Activated naive CD8-positive, alpha-beta T cell treated with anti-CD3 and anti-CD28 coated beads, Interleukin-2, amount 10 ng/mL, durations not matched to agents 7 days and 5 days (primary cell): Measurements from ENCODE around the gene DYNLT4. TPM values are rescaled to one million over a fixed set of nuclear protein-coding genes. Genes with fewer than 3 reads are reported as not detected.
A peak's percentile ranks its signal among the peaks of the same experiment; 100 is the strongest.
"Not testable (repeated sequence)": the region's sequence is repeated elsewhere in the genome, so short reads cannot be mapped to it uniquely, and the experiment has no call there.

Experiments
- ATAC-seq: fragments of 150-1000 bp; cut with Tn5 transposase; one replicate; pipeline ENCODE4 v1.10.0; 2021; ENCODE audit warnings: low read depth, moderate library complexity
- POLR2A ChIA-PET: fragments of 350-600 bp; sonication (Branson Sonifier 250); formaldehyde crosslinking; loops from one replicate; lab custom pipeline; 2021; ENCODE audit warnings: antibody characterized with exemption; lab: Charles Lee
- DNase-seq: peaks from one replicate; pipeline ENCODE4 v3.0.0; 2021
- H3K27ac Mint-ChIP-seq: one replicate; pipeline ENCODE4 v1.8.0; 2022; ENCODE audit warnings: mild to moderate bottlenecking, mixed read lengths
- H3K27me3 Mint-ChIP-seq: one replicate; pipeline ENCODE4 v1.8.0; 2022; ENCODE audit warnings: mild to moderate bottlenecking, moderate library complexity, mixed read lengths
- H3K36me3 Mint-ChIP-seq: one replicate; pipeline ENCODE4 v1.8.0; 2021; ENCODE audit warnings: mild to moderate bottlenecking, mixed read lengths
- H3K4me1 Mint-ChIP-seq: one replicate; pipeline ENCODE4 v1.8.0; 2021; ENCODE audit warnings: mixed read lengths
- H3K4me3 Mint-ChIP-seq: one replicate; pipeline ENCODE4 v1.8.0; 2022; ENCODE audit warnings: mild to moderate bottlenecking, moderate library complexity, mixed read lengths
- H3K9me3 Mint-ChIP-seq: one replicate; pipeline ENCODE4 v1.8.0; 2021; ENCODE audit warnings: mixed read lengths
- total RNA-seq, 2 experiments: library from RNA; stranded (reverse); gene quantifications; one replicate each; pipeline ENCODE4 v1.2.3, GENCODE V29; 2021

Gene DYNLT4
- total RNA-seq, 2 experiments from 2014 or later, result 0.43 to 0.97 TPM

DNA sequence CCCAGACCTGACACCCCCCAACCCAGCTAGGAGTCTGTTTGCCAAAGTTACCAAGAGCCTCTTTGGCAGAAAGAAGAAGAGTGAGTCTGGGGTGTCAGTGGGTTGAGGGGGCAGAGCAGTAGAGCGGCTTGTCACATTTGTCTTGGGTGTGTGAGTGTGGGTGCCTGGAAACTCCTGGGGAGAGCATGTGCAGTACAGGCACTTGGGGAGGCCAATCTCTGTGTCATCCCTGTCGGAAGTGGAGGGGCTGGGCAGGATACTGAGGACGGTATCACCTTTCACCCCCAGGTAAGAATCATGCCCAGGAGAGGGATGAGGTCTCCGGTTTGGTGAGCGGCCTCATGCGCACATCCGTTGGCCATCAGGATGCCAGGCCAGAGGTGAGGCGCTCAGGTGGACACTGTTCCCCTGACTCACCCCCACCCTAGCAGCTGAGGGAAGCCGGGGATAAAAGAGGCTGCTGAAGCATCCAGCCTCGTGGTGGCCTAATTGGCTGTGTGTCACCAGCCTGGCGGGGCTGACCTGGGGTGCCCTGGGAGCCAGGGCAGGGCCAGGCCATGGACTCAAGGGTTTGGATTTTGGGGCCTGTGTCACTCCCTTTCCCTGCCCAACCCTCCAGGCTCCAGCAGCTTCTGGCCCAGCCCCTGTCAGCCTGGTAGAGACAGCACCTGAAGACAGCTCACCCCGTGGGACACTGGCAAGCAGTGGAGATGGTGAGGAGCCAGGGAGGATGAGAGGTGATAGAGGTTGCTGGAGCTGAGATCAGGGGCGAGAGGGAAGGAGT, 3.6 kb downstream of the DYNLT4 start:
- H3K4me3 Mint-ChIP-seq, result peak overlapping the region; percentile 92
- DNase-seq (peak; percentile 32), ATAC-seq (no peak)
- POLR2A ChIA-PET, result interaction anchor here (2.7 to 10.1 kb wide), 2 partner anchors 10 to 17 kb away, joined by 13 to 360 read pairs; no protein-coding TSS in a partner anchor
- peaks cover 26% of the 10 kb centered on the region for H3K36me3 Mint-ChIP-seq
- H3K9me3 Mint-ChIP-seq, result no peaks in the 10 kb centered on the region
- H3K4me1 Mint-ChIP-seq, result peaks cover 41% of the 10 kb centered on the region
- no peaks in the 10 kb centered on the region for H3K27me3 Mint-ChIP-seq
- peak overlapping the region; percentile 70 for H3K27ac Mint-ChIP-seq

DNA sequence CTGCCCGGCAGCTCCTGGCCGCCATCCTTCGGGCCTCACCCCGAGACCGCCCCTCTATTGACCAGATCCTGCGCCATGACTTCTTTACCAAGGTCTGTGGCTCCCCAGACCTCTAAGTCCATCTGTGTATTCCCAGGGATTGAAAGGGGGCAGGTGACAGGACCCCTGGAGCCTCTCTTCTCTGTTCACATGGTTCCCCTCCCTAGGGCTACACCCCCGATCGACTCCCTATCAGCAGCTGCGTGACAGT, 4.2 kb downstream of the DYNLT4 start:
- peaks cover 26% of the 10 kb centered on the region for H3K36me3 Mint-ChIP-seq
- H3K4me3 Mint-ChIP-seq, result peak overlapping the region; percentile 92
- DNase-seq, result peak; percentile 34
- H3K9me3 Mint-ChIP-seq, result no peaks in the 10 kb centered on the region
- ATAC-seq, result no peak
- POLR2A ChIA-PET, result interaction anchor here (1.1 to 10.1 kb wide), 4 partner anchors 11 to 81 kb away, joined by 6 to 360 read pairs (median 42); no protein-coding TSS in a partner anchor
- no peaks in the 10 kb centered on the region for H3K27me3 Mint-ChIP-seq
- peaks cover 40% of the 10 kb centered on the region for H3K4me1 Mint-ChIP-seq
- peak overlapping the region; percentile 70 for H3K27ac Mint-ChIP-seq

DNA sequence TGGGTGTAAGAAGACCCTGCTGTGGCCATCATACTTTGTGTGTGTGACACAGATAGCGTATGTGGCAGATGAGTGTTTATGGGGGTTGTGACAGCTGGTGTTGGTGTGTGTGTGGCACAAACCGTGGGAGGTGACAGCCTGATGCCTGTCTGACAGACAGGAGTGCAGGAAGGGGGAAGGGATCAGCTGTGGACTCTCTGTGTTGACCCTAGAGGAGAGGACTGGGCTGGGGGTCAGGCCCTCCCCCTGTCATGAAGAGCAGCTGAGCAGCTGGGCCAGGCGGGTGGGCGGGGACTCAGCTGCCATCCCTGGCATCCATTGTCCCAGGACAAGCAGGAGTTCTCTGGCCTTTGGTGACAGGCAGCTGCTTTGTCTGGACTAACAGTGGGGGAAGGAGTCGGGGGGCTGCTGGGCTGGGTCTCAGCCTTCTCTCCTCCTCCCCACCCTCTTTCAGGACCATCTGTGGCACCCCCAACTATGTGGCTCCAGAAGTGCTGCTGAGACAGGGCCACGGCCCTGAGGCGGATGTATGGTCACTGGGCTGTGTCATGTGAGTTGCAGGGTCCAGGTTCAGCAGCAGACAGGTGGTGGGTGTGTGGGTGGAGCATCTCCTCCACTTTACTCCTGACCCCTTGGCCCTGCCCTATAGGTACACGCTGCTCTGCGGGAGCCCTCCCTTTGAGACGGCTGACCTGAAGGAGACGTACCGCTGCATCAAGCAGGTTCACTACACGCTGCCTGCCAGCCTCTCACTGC, 4.7 kb downstream of the DYNLT4 start:
- no peaks in the 10 kb centered on the region for H3K27me3 Mint-ChIP-seq
- H3K36me3 Mint-ChIP-seq, result peaks cover 26% of the 10 kb centered on the region
- H3K4me3 Mint-ChIP-seq, result peak overlapping the region; percentile 92
- ATAC-seq, result no peak
- POLR2A ChIA-PET, result interaction anchor here (1.0 to 10.1 kb wide), 4 partner anchors 11 to 81 kb away, joined by 3 to 360 read pairs (median 38); no protein-coding TSS in a partner anchor
- H3K9me3 Mint-ChIP-seq, result no peaks in the 10 kb centered on the region
- peak overlapping the region; percentile 97 for H3K27ac Mint-ChIP-seq
- peak; percentile 34 for DNase-seq
- peaks cover 36% of the 10 kb centered on the region for H3K4me1 Mint-ChIP-seq

DNA sequence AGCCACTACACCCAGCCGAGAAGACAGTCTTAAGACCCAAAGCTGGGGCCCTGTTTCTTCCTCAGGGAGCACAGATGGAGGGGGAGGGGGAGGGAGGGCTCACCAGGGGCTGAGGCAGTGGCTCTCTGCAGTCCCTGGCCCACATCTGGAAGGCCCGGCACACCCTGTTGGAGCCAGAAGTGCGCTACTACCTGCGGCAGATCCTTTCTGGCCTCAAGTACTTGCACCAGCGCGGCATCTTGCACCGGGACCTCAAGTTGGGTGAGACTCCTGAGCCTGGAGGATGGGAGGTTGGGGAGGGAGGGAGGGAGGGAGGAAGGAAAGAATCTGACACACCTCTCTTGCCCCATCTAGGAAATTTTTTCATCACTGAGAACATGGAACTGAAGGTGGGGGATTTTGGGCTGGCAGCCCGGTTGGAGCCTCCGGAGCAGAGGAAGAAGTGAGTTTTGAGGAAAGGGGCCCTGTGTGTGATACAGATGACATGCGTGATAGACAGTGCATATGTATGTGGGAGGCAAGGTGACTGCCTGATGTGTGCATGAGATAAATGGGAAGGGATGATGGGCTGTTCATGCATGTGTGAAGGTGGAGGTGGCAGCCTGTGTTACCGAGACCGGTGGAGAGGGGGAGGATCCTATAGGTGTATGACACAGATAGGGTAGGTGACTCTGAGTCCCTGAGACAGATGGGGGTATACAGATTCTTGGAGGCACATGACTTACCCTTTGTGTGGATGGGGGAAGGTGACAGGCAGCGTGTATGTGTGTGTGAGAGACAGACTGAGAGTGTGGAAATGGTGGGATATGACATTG, 5.5 kb downstream of the DYNLT4 start:
- H3K36me3 Mint-ChIP-seq, result peaks cover 22% of the 10 kb centered on the region
- H3K27me3 Mint-ChIP-seq, result no peaks in the 10 kb centered on the region
- DNase-seq, result peak; percentile 42
- POLR2A ChIA-PET, result interaction anchor here (0.7 to 10.1 kb wide), 12 partner anchors 10 to 720 kb away, joined by 3 to 360 read pairs (median 20); partner anchors contain the start of genes ARMH1, BTBD19, HECTD3 and PRDX1
- H3K4me3 Mint-ChIP-seq, result peak overlapping the region; percentile 92
- peaks cover 28% of the 10 kb centered on the region for H3K4me1 Mint-ChIP-seq
- H3K9me3 Mint-ChIP-seq, result no peaks in the 10 kb centered on the region
- ATAC-seq, result no peak
- peak overlapping the region; percentile 97 for H3K27ac Mint-ChIP-seq

DNA sequence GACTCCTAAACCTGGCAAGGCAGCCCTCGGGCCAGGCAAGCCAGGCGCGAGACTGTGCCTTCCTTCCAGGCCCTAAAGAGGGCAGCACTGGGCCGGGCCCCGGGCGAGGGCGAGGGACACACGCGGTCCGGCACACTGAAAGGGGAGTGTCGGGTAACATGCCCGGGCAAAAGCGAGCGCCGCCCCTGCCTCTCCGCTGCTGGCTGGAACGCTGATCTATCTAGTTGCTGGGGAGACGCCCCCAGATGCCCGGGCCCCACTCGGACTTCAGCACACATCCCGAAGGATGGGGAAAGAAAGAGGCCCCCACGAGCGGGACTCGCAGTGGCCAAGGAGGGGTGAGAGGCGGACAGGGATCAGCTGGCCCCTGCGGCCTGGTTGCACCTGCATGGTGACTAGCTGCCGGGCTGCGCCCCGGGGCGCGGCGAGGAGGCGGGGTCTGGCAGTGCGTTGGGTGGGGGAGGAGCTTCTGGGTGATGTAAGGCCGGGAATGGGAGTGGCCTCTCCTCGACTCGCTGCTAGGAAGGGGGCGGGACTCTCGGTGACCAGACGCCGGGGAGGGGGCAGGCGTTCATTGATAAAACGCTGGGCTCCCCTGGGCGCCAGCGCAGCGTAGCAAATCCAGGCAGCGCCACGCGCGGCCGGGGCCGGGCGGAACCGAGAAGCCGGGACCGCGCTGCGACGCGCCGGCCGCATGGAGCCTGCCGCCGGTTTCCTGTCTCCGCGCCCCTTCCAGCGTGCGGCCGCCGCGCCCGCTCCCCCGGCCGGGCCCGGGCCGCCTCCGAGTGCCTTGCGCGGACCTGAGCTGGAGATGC, 7.2 kb downstream of the DYNLT4 start, which contains the start of gene PLK3:
PLK3 (plus strand) TSS at position 608 of the 815 bp plus-strand sequence; CDS start at position 695, 87 bp downstream.
- peaks cover 19% of the 10 kb centered on the region for H3K36me3 Mint-ChIP-seq
- DNase-seq (peak; percentile 96), ATAC-seq (peak; percentile 77)
- H3K27ac Mint-ChIP-seq, result peak within 1 kb of the TSS; percentile 97
- H3K4me3 Mint-ChIP-seq, result peak within 1 kb of the TSS; percentile 92
- H3K9me3 Mint-ChIP-seq, result no peaks in the 10 kb centered on the region
- H3K27me3 Mint-ChIP-seq, result no peaks in the 10 kb centered on the region
- H3K4me1 Mint-ChIP-seq, result peaks cover 24% of the 10 kb centered on the region
- POLR2A ChIA-PET, result interaction anchor here (0.7 to 10.1 kb wide), 22 partner anchors 9 to 693 kb away, joined by 3 to 360 read pairs (median 6); partner anchors contain the start of genes BEST4, BTBD19, EIF2B3 and HECTD3

DNA sequence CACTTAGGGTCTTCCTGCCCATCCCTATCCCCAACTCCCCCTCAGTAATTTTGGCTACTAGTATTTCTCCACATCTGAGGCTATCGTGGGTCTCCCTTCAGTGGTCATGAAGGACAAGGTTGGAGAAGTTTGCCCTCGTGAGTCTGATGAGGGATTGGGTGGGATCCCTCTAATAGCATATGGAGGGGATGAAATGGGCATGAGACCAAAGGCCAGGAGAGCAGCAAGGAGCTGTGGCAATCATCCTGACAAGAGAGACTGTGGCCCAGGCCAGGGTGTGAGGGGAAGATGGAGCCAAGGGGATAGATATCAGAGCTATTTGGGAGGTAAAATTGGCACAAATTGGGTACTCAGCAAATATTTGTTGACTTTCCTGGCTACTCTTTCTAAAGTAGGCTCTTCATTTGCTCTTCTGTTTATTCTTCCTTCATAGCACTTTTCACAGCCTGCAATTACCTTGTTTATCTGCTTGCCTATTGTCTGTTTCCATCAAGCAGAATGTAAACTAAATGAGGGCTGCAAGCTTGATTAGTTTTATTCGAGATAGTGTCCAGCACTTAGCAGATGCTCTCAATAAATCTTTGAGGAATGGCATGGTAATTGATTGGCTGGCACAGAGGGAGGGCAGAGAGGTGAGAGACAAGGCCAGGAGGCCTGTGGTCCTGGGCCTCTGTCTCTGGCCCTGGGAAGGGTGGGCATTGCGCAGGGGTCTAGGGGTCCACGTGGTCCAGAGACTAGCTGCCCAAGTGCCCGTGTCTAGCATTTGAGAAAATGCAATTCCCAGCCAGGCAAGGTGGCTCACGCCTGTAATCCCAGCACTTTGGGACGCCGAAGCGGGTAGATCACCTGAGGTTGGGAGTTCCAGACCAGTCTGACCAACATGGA, 8.4 kb downstream of the DYNLT4 start:
- Mint-ChIP-seq H3K9me3 (no peaks in the 10 kb centered on the region), H3K27me3 (no peaks in the 10 kb centered on the region), H3K4me3 (no peak overlapping the region), H3K4me1 (peaks cover 24% of the 10 kb centered on the region), H3K27ac (peak overlapping the region; percentile 92), H3K36me3 (peaks cover 16% of the 10 kb centered on the region)
- ATAC-seq, result no peak
- DNase-seq, result peak; percentile 28
- POLR2A ChIA-PET, result interaction anchor here (0.7 to 10.1 kb wide), 9 partner anchors 8 to 188 kb away, joined by 5 to 360 read pairs (median 10); partner anchors contain the start of genes BTBD19, EIF2B3 and RPS8

DNA sequence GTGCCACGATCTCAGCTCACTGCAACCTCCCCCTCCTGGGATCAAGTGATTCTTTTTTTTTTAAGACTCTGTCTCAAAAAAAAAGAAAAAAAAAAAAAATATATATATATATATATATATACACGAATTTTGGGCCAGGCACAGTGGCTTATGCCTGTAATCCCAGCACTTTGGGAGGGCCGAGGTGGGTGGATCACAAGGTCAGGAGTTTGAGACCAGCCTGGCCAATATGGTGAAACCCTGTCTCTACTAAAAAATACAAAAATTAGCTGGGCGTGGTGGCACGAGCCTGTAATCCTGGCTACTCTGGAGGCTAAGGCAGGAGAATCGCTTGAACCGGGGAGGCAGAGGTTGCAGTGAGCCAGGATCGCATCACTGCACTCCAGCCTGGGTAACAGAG, 9.3 kb downstream of the DYNLT4 start:
- DNase-seq, result peak; percentile 21
- not testable (repeated sequence) for H3K27ac Mint-ChIP-seq, ATAC-seq, H3K9me3 Mint-ChIP-seq, H3K27me3 Mint-ChIP-seq, H3K4me3 Mint-ChIP-seq
- peaks cover 19% of the 10 kb centered on the region for H3K4me1 Mint-ChIP-seq
- peaks cover 11% of the 10 kb centered on the region for H3K36me3 Mint-ChIP-seq
- POLR2A ChIA-PET, result interaction anchor here (1.3 to 10.1 kb wide), 5 partner anchors 11 to 76 kb away, joined by 9 to 360 read pairs (median 10); partner anchors contain the start of genes BTBD19 and RNU5D-1

DNA sequence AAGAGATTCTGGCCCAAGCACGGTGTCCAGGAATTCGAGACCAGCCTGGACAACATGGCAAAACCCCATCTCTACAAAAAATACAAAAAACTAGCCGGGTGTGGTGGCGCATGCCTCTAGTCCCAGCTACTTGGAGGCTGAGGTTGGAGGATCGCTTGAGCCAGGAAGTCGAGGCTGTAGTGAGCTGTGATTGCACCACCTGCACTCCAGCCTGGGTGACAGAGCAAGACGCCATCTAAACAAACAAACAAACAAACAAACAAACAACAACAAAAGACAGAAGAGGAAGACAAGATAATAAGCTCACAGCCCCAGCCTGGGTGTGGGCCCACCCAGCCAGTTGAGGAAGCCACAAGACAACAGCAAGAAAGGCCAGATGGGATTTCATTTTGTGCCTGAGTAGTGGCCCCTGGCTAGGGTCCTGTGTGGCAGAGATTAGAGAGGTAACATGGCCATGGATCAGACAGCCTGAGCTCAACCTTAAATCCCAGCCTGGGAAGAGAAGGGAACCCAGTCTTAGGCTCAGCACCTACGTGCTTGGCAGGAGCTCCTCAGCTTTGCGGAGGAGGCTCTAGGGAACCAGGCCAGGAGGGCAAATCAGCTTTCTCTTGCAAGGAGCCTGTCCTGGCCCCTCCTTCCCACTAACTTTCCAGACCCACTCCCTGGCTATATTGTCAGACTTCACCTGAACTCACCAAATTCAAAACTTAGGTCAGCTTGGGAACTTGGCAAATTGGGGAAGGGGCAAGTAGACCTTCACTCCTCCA, 14.2 kb downstream of the DYNLT4 start:
- H3K36me3 Mint-ChIP-seq, result no peaks in the 10 kb centered on the region
- POLR2A ChIA-PET, result interaction anchor here (0.8 to 3.4 kb wide), 7 partner anchors 10 to 71 kb away, joined by 3 to 24 read pairs (median 14); partner anchors contain the start of genes RNU5D-1 and RPS8
- H3K9me3 Mint-ChIP-seq, result no peaks in the 10 kb centered on the region
- H3K4me1 Mint-ChIP-seq, result no peaks in the 10 kb centered on the region
- H3K4me3 Mint-ChIP-seq, result no peak overlapping the region
- ATAC-seq (no peak), DNase-seq (peak; percentile 24)
- no peaks in the 10 kb centered on the region for H3K27me3 Mint-ChIP-seq
- H3K27ac Mint-ChIP-seq, result no peak overlapping the region

DNA sequence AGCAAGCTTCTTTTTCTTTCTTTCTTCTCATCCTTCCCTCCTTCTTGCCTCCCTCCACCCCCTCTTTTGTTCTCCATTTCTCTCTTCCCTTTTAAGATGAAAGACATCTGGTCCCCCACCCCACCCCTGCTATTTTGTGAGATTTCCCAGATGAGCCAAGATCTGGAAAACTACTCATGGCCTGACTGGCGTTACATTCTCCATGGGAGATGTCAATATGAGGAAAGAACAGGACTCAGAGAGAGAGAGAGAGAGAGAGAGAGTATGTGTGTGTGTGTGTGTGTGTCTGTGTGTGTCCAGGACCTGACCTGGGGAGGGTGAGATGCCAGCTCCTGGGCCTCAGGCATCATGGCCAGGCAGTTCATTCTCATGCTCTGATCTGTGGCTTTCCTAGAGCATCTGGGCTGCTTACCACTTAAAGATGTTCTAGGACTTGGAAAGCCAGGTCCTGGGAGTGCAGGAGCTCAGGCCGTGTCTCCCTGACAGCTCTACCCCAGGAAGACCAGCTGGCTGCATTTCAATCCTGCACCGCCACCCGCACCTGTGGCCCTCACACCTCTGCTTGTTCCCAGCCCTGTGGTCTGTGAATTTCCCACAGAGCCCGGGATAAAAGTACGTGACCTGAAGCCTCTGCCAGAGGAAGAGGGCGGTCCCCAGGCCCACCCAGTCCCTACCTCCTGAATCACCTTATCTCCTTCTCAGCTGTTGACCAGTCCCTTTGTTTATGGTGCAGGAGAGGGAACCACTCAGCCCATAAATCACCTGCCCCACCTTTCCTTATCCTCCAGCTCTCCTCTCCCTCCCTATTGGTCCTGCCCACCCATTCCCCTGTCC, 16.0 kb downstream of the DYNLT4 start:
- Mint-ChIP-seq H3K9me3 (no peaks in the 10 kb centered on the region), H3K27ac (no peak overlapping the region), H3K27me3 (no peaks in the 10 kb centered on the region), H3K4me1 (peaks cover 4% of the 10 kb centered on the region), H3K4me3 (no peak overlapping the region), H3K36me3 (no peaks in the 10 kb centered on the region)
- POLR2A ChIA-PET, result interaction anchor here (1.1 to 8.4 kb wide), 7 partner anchors 9 to 221 kb away, joined by 6 to 93 read pairs (median 11); partner anchors contain the start of genes HECTD3, PLK3, RNU5D-1 and RPS8
- no peak for ATAC-seq
- DNase-seq, result no peak
